GM21381 (cell line): ENCODE measurements around the gene N4BP2L2.
A peak's percentile ranks its signal among the peaks of the same experiment; 100 is the strongest.

ENCODE experiments used
- ATAC-seq: cut with Tn5 transposase; IDR thresholded peaks from one replicate; pipeline ENCODE4 v1.9.1; 2021; ENCODE audit warnings: mild to moderate bottlenecking, moderate library complexity; ENCODE audit not compliant: unreplicated experiment

N4BP2L2 gene

GRCh38 chr13:32427852-32428580 is 110.6 kb downstream of the N4BP2L2 start, which contains the start of gene N4BP2L1:
Gene N4BP2L1 (minus strand): TSS chr13:32428130. CDS start chr13:32428082, 48 bp downstream.
- peak; percentile 70 for ATAC-seq

GRCh38 chr13:32426990-32427851 is 111.4 kb downstream of the N4BP2L2 start:
- peak; percentile 7 for ATAC-seq

GRCh38 chr13:32426191-32426989 is 112.2 kb downstream of the N4BP2L2 start:
- ATAC-seq, result peak; percentile 37

GRCh38 chr13:32425158-32425557 is 113.4 kb downstream of the N4BP2L2 start:
- no peak for ATAC-seq

- ATAC-seq, result no peak
Measured at GRCh38 chr13:32423592-32423991, 115.0 kb downstream of the N4BP2L2 start.

GRCh38 chr13:32419862-32420261 is 118.7 kb downstream of the N4BP2L2 start:
- no peak for ATAC-seq

- no peak for ATAC-seq
Measured at GRCh38 chr13:32417995-32418394, 120.6 kb downstream of the N4BP2L2 start.

GRCh38 chr13:32415019-32415418 is 123.6 kb downstream of the N4BP2L2 start:
- no peak for ATAC-seq

- no peak for ATAC-seq
Measured at GRCh38 chr13:32414580-32414979, 124.0 kb downstream of the N4BP2L2 start.

- ATAC-seq, result no peak
Measured at GRCh38 chr13:32413284-32413683, 125.3 kb downstream of the N4BP2L2 start.

GRCh38 chr13:32409561-32410421 is 128.8 kb downstream of the N4BP2L2 start:
- ATAC-seq, result no peak

- ATAC-seq, result no peak
Measured at GRCh38 chr13:32409001-32409313, 129.6 kb downstream of the N4BP2L2 start.

GRCh38 chr13:32408296-32409000 is 130.1 kb downstream of the N4BP2L2 start:
- peak; percentile 24 for ATAC-seq

GRCh38 chr13:32407854-32408253 is 130.7 kb downstream of the N4BP2L2 start:
- peak; percentile 61 for ATAC-seq

- no peak for ATAC-seq
Measured at GRCh38 chr13:32403108-32403507, 135.5 kb downstream of the N4BP2L2 start.

GRCh38 chr13:32391101-32391619 is 147.4 kb downstream of the N4BP2L2 start:
- no peak for ATAC-seq

- no peak for ATAC-seq
Measured at GRCh38 chr13:32390484-32390883, 148.1 kb downstream of the N4BP2L2 start.

GRCh38 chr13:32390048-32390447 is 148.5 kb downstream of the N4BP2L2 start:
- ATAC-seq, result peak; percentile 64

- ATAC-seq, result no peak
Measured at GRCh38 chr13:32385410-32385809, 153.2 kb downstream of the N4BP2L2 start.
